Erythroblast (primary cell): Measurements from ENCODE around the gene PIR.

Experiments
- GATA1 ChIP-seq: IDR thresholded peaks from 2 replicates; pipeline ENCODE4 v1.6.1; 2011; ENCODE audit warnings: low read depth, mild to moderate bottlenecking, control low read depth, low read length, moderate library complexity
- POLR2A ChIP-seq: IDR thresholded peaks from 2 replicates; pipeline ENCODE4 v1.6.1; 2011; ENCODE audit warnings: mild to moderate bottlenecking, low read length

DNA sequence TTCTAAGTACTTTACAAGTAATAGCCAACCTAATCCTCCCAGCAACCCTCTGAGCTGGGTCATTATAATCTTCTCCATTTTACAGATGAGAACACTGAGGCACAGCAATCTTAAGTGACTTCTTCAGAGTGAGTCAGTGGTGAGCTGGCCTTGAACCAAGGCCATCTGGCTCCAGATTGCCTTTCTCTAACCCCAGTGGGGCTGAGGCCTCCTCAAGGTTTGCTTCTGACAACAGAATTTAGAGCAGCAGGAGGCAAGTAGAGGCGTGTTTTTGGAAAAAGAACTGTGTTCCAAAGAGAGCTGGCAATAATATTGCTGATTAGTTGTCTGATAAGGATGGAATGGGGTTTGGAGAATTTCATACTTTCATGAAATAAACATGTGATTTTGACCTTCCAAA lies 41.2 kb downstream of the PIR start:
- TF ChIP-seq POLR2A: no peak
- TF ChIP-seq GATA1: no peak
